Activated naive CD8-positive, alpha-beta T cell treated with anti-CD3 and anti-CD28 coated beads, Interleukin-2, amount 50 U/mL, for 24 hours (primary cell): ENCODE data around the gene FOSB.
"Not testable (repeated sequence)": the region's sequence is repeated elsewhere in the genome, so short reads cannot be mapped to it uniquely, and the experiment has no call there.

Source experiments
- ATAC-seq: fragments of 150-1000 bp; cut with Tn5 transposase; one replicate; pipeline ENCODE4 v1.10.0; 2021
- DNase-seq: peaks from one replicate; pipeline ENCODE4 v3.0.0; 2021
- H3K27ac Mint-ChIP-seq: one replicate; pipeline ENCODE4 v1.8.0; 2021; ENCODE audit warnings: mild to moderate bottlenecking, mixed read lengths
- H3K27me3 Mint-ChIP-seq: one replicate; pipeline ENCODE4 v1.8.0; 2021; ENCODE audit warnings: mixed read lengths
- H3K36me3 Mint-ChIP-seq: one replicate; pipeline ENCODE4 v1.8.0; 2021; ENCODE audit warnings: low read depth, mixed read lengths
- H3K4me1 Mint-ChIP-seq: one replicate; pipeline ENCODE4 v1.8.0; 2021; ENCODE audit warnings: mixed read lengths
- H3K4me3 Mint-ChIP-seq: one replicate; pipeline ENCODE4 v1.8.0; 2021; ENCODE audit warnings: mild to moderate bottlenecking, moderate library complexity, mixed read lengths
- H3K9me3 Mint-ChIP-seq: one replicate; pipeline ENCODE4 v1.8.0; 2021; ENCODE audit warnings: mixed read lengths

The FOSB gene

GRCh38 chr19:45432543-45432942, 35.3 kb upstream of the FOSB start:
- H3K9me3 Mint-ChIP-seq, DNase-seq, H3K27me3 Mint-ChIP-seq, ATAC-seq, H3K4me3 Mint-ChIP-seq, H3K36me3 Mint-ChIP-seq, H3K27ac Mint-ChIP-seq: not testable (repeated sequence)
- H3K4me1 Mint-ChIP-seq, result peaks cover 11% of the 10 kb centered on the region

- no peak for ATAC-seq
- H3K9me3 Mint-ChIP-seq, result no peaks in the 10 kb centered on the region
- H3K27me3 Mint-ChIP-seq, result no peaks in the 10 kb centered on the region
- no peak for DNase-seq
- H3K36me3 Mint-ChIP-seq, result no peaks in the 10 kb centered on the region
- H3K27ac Mint-ChIP-seq, result no peak overlapping the region
- H3K4me1 Mint-ChIP-seq, result peaks cover 14% of the 10 kb centered on the region
- no peak overlapping the region for H3K4me3 Mint-ChIP-seq
Observed at GRCh38 chr19:45437328-45437727, 30.5 kb upstream of the FOSB start.

GRCh38 chr19:45439190-45439568, 28.6 kb upstream of the FOSB start:
- ATAC-seq (no peak), DNase-seq (no peak)
- peak overlapping the region; percentile 8 for H3K4me3 Mint-ChIP-seq
- no peaks in the 10 kb centered on the region for H3K36me3 Mint-ChIP-seq
- no peaks in the 10 kb centered on the region for H3K9me3 Mint-ChIP-seq
- no peak overlapping the region for H3K27ac Mint-ChIP-seq
- peaks cover 27% of the 10 kb centered on the region for H3K4me1 Mint-ChIP-seq
- no peaks in the 10 kb centered on the region for H3K27me3 Mint-ChIP-seq

GRCh38 chr19:45439569-45440258, 28.1 kb upstream of the FOSB start:
- peak overlapping the region; percentile 70 for H3K4me3 Mint-ChIP-seq
- peaks cover 32% of the 10 kb centered on the region for H3K4me1 Mint-ChIP-seq
- peak; percentile 86 for DNase-seq
- ATAC-seq, result peak; percentile 65
- no peaks in the 10 kb centered on the region for H3K9me3 Mint-ChIP-seq
- peak overlapping the region; percentile 77 for H3K27ac Mint-ChIP-seq
- H3K27me3 Mint-ChIP-seq, result no peaks in the 10 kb centered on the region
- no peaks in the 10 kb centered on the region for H3K36me3 Mint-ChIP-seq

- no peak for ATAC-seq
- no peaks in the 10 kb centered on the region for H3K9me3 Mint-ChIP-seq
Observed at GRCh38 chr19:45440259-45440638, 27.5 kb upstream of the FOSB start.

GRCh38 chr19:45440873-45441654, 26.7 kb upstream of the FOSB start:
- Mint-ChIP-seq H3K27ac (peak overlapping the region; percentile 77), H3K27me3 (no peaks in the 10 kb centered on the region), H3K9me3 (no peaks in the 10 kb centered on the region), H3K4me1 (peaks cover 39% of the 10 kb centered on the region), H3K36me3 (peaks cover 2% of the 10 kb centered on the region), H3K4me3 (peak overlapping the region; percentile 70)
- DNase-seq (no peak), ATAC-seq (no peak)

More at GRCh38 chr19:45440259-45440638, 27.5 kb upstream of the FOSB start:
- Mint-ChIP-seq H3K36me3 (no peaks in the 10 kb centered on the region), H3K27me3 (no peaks in the 10 kb centered on the region), H3K4me1 (peaks cover 35% of the 10 kb centered on the region), H3K4me3 (peak overlapping the region; percentile 70), H3K27ac (peak overlapping the region; percentile 77)
- DNase-seq, result no peak

- H3K36me3 Mint-ChIP-seq, result peaks cover 3% of the 10 kb centered on the region
- no peaks in the 10 kb centered on the region for H3K9me3 Mint-ChIP-seq
- peak overlapping the region; percentile 43 for H3K27ac Mint-ChIP-seq
- no peaks in the 10 kb centered on the region for H3K27me3 Mint-ChIP-seq
- DNase-seq (no peak), ATAC-seq (no peak)
- no peak overlapping the region for H3K4me3 Mint-ChIP-seq
- H3K4me1 Mint-ChIP-seq, result peaks cover 45% of the 10 kb centered on the region
Observed at GRCh38 chr19:45442408-45442777, 25.4 kb upstream of the FOSB start.

- ATAC-seq, result no peak
Observed at GRCh38 chr19:45442778-45443461, 24.9 kb upstream of the FOSB start.

GRCh38 chr19:45443462-45444317, 24.1 kb upstream of the FOSB start:
- Mint-ChIP-seq H3K36me3 (peaks cover 3% of the 10 kb centered on the region), H3K27me3 (no peaks in the 10 kb centered on the region), H3K4me3 (peak overlapping the region; percentile 84), H3K9me3 (no peaks in the 10 kb centered on the region), H3K27ac (peak overlapping the region; percentile 84), H3K4me1 (peaks cover 48% of the 10 kb centered on the region)
- peak; percentile 53 for ATAC-seq
- peak; percentile 71 for DNase-seq

More at GRCh38 chr19:45442778-45443461, 24.9 kb upstream of the FOSB start:
- Mint-ChIP-seq H3K27me3 (no peaks in the 10 kb centered on the region), H3K4me3 (peak overlapping the region; percentile 62), H3K36me3 (peaks cover 3% of the 10 kb centered on the region), H3K4me1 (peaks cover 48% of the 10 kb centered on the region), H3K9me3 (no peaks in the 10 kb centered on the region), H3K27ac (peak overlapping the region; percentile 43)
- DNase-seq, result peak; percentile 45

GRCh38 chr19:45444318-45445041, 23.3 kb upstream of the FOSB start:
- no peaks in the 10 kb centered on the region for H3K27me3 Mint-ChIP-seq
- H3K9me3 Mint-ChIP-seq, result no peaks in the 10 kb centered on the region
- H3K4me3 Mint-ChIP-seq, result peak overlapping the region; percentile 84
- peak; percentile 56 for ATAC-seq
- H3K27ac Mint-ChIP-seq, result peak overlapping the region; percentile 84
- DNase-seq, result peak; percentile 86
- peaks cover 3% of the 10 kb centered on the region for H3K36me3 Mint-ChIP-seq
- H3K4me1 Mint-ChIP-seq, result peaks cover 53% of the 10 kb centered on the region

- no peak for ATAC-seq
- Mint-ChIP-seq H3K4me3 (peak overlapping the region; percentile 84), H3K36me3 (peaks cover 3% of the 10 kb centered on the region), H3K4me1 (peaks cover 59% of the 10 kb centered on the region), H3K27me3 (no peaks in the 10 kb centered on the region), H3K9me3 (no peaks in the 10 kb centered on the region), H3K27ac (no peak overlapping the region)
- no peak for DNase-seq
Observed at GRCh38 chr19:45445139-45445538, 22.7 kb upstream of the FOSB start.

- H3K27ac Mint-ChIP-seq, result peak overlapping the region; percentile 39
- H3K27me3 Mint-ChIP-seq, result no peaks in the 10 kb centered on the region
- no peaks in the 10 kb centered on the region for H3K9me3 Mint-ChIP-seq
- DNase-seq (no peak), ATAC-seq (no peak)
- peaks cover 7% of the 10 kb centered on the region for H3K36me3 Mint-ChIP-seq
- peaks cover 56% of the 10 kb centered on the region for H3K4me1 Mint-ChIP-seq
- no peak overlapping the region for H3K4me3 Mint-ChIP-seq
Observed at GRCh38 chr19:45446295-45446694, 21.5 kb upstream of the FOSB start.

GRCh38 chr19:45446944-45447343, 20.9 kb upstream of the FOSB start:
- Mint-ChIP-seq H3K27ac (no peak overlapping the region), H3K9me3 (no peaks in the 10 kb centered on the region), H3K27me3 (no peaks in the 10 kb centered on the region), H3K4me1 (peaks cover 62% of the 10 kb centered on the region), H3K4me3 (no peak overlapping the region), H3K36me3 (peaks cover 8% of the 10 kb centered on the region)
- ATAC-seq, result no peak
- no peak for DNase-seq

GRCh38 chr19:45448425-45448756, 19.4 kb upstream of the FOSB start:
- Mint-ChIP-seq H3K27ac (no peak overlapping the region), H3K9me3 (no peaks in the 10 kb centered on the region), H3K4me1 (peaks cover 55% of the 10 kb centered on the region), H3K4me3 (no peak overlapping the region), H3K27me3 (no peaks in the 10 kb centered on the region), H3K36me3 (peaks cover 8% of the 10 kb centered on the region)
- DNase-seq (no peak), ATAC-seq (no peak)
